COLO668 (cell line): ENCODE measurements around the gene TBC1D19.
A peak's percentile ranks its signal among the peaks of the same experiment; 100 is the strongest.

ENCODE experiments used
- DNase-seq: peaks from one replicate; lab custom pipeline; 2025; ENCODE audit not compliant: unreplicated experiment; lab: John Stamatoyannopoulos, UW

TBC1D19 gene

DNA sequence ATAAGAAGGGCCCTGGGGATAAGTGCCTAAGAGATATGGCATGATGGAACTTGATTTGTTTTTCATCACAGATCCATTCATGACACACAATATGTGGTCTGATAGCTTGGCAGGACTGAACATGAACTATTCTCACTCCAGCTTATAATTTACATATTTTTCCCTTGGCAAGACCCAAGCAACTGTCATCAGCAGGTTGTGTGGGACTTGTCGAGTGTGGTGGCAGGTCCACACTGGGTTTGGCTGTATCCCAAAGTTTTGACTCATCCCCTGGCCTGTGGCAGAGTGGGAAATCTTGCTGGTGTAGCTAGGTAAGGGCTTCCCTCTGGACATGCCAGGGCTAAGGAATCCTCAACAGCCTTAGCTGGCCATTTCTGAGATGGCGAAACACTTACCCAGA, 195.8 kb downstream of the TBC1D19 start:
- no peak for DNase-seq

DNA sequence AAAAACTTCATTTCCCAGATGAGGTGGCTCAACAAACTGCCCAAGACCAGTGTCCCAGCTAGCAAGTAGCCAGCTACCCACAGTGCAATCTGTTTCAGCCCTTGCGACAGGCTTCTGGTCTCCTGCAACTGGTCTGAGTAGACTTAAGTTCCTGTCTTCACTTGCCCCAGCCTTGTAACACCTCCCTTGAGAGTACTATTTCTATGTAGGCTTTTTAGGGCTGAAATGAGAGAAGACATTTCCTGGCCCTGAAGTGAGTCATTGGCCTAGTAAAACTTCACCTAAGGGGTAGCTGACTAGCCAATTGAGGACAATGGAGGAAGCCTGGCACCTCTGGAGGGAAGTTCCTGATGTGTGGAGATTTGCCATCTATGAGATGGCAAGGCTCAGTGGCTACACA, 196.7 kb downstream of the TBC1D19 start:
- no peak for DNase-seq

DNA sequence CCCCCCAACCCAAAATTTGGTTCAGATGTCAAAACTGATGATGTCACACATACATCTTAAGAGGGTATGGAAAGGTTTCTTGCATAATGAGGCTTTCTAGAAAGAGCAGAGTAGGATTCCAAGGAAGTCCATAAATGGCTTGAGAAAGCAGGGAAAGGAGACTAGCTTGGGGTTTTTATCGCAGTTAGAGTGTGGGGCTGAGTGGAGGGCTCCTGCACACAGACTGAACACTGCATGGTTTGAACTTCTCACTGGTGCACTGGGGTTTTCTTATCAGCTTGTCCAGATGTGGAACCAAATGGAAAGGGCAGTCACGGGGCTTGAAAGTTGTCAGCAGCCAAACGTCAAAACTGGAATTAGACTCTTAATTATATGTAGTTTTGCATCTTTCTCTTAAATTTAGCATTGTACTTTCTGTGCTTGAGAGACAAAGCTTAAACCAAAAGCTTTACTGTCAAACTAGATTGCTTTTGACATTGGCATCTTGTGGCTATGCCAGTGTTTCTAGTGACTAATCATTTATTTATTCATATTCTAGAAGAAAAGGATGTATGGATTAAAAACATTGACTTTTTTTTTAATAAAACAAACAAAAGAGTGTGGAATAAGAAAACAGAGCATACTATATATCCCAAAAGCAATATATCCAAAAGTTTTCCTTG, 198.4 kb downstream of the TBC1D19 start:
- DNase-seq = no peak

DNA sequence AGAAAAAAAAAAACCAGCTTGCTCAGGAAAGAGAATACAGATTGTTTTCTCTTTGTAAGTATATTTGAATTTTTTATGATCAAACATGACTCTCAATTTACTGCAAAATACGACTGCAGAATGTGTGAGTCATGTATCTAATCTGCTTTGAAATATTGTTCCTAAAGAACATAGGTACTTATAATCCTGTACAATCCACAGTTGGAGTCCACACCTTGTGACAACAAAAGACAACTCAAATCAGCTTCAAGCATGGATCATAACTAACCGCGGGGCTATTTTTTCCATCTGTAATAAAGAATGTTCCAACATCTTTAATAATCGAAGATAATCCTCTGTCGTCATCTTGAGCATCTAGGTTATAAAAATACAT, 198.9 kb downstream of the TBC1D19 start:
- DNase-seq = no peak

DNA sequence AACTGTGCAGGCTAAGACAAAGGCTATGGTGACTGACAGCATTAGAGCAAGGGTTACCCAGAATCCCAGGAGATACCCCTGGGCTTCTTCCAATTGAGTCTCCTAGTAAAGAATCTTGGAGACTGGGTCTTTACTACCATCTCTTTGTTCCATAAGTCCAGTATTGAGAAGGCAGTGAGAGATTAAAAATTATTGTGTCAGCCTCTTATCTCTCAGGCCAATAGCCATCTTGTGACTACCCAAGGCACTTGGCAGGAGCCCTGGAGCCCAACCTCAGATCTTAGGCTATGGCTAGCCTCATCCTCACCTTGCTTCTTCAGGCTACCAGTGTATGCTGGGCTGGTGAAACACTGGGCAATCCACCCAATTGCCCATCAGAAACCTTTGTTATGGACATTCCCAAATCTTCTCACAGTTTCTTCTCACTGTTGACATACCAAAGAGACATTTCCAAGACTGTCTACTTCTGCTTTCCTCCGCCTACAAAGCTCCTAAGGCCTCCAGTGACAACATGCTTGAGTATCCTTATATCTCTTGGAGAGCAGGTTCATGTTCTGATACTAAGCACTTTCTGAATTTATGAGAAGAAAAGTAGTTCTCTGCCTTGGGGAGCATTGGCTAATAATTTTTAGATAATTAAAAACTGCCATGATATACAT, 200.5 kb downstream of the TBC1D19 start:
- no peak for DNase-seq

DNA sequence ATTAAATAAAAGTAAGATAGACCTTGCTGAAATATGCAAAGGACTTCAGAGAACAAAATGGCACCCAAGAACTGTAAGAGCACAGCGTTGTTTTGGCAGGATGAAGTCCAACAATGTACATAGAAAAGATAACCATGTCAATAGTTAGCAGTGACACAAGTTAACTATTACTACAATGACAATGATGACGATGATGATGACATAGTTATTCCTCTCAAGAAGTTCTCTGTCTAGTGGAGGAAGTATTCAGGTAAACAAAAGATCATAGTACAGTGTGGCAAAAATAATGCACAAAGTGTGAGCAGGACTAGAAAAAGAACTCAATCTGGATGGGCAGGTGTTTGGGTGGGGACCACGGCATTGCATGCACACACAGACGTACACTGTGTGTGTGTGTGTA, 201.4 kb downstream of the TBC1D19 start:
- no peak for DNase-seq

DNA sequence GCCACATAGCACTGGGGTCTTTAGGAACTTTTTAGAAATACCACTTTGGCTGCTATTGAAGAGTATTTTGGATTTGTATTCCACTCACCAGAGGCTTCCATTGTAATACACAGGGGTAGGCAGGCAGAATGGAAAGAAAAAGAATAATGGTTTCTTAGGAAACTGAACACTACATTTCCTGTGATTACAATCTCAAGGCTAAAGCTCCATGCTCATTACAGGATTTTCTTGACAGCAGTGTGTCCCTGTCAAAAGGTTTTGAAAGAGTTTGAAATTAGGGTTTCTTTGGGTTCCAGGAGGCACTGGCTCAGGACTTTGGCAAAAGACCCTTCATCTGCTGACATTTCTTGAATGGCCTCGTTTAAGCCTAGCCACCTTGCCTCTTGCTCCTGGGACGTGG, 201.9 kb downstream of the TBC1D19 start:
- no peak for DNase-seq

DNA sequence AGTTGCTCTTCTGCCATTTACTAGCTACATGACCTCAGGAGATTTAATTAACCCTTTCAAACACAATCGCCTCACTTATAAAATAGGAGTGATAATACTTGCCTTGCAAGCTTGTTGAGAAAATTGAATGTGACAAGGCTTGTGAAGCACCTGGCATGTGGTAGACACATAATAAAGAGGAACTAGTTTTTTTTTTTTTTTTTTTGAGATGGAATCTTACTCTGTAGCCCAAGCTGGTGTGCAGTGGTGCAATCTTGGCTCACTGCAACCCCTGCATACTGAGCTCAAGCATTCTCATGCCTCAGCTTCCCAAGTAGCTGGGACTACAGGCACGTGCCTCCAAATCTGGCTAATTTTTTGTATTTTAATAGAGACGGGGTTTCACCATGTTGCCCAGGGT, 203.0 kb downstream of the TBC1D19 start:
- no peak for DNase-seq

DNA sequence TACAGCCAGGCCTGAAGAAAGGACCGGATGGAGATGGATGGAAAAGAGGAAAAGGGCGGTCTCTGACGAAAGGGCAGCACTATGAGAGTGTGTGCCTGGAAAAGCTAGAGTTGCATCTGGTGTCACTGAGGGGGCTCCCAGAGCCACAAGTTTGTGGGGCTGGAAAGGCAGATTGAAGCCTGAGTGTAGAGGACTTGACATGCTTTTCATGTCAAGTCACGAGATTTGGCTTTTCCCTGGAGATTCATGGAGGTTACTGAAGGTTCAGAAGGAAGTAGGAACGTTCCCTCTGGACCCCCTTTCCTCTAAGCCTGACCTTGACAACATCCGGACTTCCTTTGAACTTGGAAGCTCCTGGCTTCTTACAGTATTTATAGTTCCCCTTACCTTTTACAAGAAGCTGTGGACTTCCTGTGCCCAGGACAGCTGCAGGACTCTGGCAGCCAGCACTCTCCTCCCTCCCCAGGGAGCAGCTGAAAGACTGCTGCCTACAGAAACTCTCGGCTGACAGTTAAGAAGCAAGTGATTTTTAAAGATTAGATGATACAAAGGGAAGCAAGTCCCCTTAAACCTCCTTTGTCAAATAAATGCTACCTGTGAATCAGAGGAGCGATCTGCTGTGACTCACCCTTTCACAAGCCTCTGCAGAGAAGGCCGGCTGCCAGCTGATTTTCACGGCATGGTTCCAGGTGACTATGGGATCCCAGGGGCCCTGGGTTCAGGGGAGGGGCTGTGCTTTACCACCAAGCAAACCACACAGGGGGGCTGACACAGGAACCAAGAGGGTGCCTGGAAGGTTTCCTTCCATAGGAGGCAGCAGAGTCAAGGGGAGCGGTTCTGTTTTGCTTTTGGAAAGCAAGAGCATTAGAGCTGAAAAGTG, 203.8 kb downstream of the TBC1D19 start:
- DNase-seq = peak; percentile 7

DNA sequence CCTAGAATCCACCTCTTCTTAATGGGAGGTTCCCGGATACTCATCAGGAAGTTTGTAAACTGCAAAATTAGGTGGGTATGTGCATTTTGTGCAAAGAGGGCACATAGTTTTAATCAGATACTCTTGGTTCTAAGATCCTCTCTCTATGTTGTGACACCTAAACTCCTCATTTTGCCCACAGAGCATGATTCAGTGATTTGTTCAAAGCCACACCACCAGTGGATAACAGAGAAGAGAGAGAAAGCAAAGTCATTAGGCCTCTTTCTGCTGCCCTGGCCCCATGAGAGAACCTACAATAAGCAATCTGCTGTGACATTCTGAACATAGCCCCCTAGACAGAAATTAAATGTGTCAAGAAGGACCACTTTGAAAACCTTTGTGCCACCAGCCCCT, 204.5 kb downstream of the TBC1D19 start:
- no peak for DNase-seq

DNA sequence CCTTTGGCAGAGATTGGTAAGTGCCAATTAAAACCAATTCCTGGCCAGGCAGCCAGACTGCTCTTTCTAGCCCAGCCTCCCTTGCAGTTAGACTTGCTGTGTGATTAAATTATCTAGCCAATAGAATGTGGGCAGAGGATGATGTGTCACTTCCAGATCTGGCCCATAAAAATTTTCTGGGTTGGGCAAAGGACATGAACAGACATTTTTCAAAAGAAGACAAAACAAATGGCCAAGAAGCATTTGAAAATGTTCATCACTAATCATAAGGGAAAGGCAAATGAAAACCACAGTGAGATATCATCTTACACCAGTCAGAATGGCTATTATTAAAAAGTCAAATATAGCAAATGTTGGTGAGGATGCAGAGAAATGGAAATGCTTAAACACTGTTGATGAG, 205.3 kb downstream of the TBC1D19 start:
- DNase-seq = no peak

DNA sequence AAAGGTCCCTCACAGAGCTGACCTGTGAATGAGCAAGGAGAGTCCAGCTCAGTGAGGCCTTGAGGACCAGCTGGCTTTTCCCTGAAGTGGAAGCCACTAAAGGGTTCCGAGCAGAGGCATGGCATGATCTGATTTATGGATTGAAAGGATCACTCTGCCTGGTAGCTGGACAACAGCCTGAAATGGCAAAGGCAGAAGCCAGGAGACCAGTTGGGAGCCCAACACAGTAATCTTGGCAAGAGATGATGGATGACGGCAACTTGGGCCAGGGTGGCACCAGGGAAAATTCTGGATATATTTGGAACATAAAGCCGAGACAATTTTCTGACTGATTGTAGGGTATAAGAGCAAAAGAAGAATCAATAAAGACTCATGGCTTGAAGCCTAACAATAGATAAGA, 207.5 kb downstream of the TBC1D19 start:
- no peak for DNase-seq

DNA sequence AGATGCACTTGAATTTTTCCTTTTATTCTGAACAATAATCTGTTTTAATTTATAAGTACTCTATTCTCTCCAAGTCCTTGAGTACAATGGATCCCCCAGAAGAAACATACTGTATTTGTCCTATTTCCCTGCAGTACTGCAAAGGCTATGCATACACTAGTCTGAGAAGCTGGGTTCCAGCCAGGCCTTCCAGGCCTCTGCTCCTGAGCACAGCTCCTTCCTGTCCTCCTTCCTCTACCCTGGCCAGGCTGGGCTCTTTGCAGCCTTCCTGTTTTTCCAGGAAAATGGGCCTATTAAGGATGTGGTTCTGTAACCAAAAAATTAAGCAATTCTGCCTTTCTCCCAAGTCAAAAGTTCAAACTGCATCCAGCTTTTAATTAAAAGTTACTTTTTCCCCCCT, 208.8 kb downstream of the TBC1D19 start:
- no peak for DNase-seq

DNA sequence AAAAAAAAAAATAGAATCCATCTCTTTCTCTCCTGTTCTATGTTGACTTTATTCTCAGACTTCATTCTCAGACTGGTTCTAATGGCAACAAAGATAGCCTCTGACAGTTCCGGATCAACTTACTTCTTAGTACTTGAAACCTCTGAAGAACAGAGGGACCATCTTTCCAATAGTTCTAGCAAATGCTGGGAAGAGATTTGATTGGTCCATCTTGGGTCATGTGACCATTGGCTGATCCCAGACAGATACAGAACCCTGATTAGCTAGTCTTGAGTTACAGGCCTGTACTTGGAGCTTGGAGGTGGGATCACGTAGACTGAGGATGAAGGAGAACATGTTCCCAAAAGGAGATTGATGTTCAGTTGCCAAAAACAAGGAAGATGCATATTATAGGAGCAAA, 209.9 kb downstream of the TBC1D19 start:
- no peak for DNase-seq

DNA sequence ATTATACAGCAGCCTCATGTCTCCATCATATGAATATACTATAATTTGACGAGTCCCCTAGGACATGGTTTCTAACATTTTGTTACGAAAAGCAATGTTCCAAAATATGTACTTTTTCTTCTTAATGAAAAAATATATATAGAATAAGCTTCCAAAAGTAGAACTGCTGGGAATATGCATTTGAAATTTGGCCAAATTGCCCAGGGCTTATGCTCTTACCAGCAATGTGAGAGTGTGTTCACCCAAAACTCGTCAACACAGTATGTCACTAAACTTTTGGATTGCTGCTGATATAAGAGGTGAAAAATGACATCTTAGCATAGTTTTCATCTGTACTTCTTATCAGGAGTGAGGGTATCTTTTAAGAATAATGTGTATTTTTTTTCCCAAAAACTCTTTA, 212.2 kb downstream of the TBC1D19 start:
- DNase-seq = no peak

DNA sequence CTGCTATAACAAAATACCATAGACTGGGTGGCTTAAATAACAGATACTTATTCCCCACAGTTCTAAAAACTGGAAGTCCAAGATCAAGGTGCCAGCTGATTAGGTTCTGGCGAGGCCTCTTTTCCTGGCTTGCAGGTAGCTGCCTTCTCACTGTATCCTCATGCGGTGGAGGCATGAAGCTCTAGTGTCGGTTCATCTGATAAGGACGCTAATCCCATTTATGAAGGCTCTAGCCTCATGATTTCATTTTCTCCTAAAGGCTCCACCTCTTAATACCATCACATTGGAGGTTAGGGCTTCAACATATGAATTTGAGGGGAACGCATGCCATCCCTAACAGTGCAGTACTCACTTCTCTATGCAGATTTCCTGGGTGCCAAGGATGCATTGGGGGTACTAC, 218.9 kb downstream of the TBC1D19 start:
- no peak for DNase-seq

DNA sequence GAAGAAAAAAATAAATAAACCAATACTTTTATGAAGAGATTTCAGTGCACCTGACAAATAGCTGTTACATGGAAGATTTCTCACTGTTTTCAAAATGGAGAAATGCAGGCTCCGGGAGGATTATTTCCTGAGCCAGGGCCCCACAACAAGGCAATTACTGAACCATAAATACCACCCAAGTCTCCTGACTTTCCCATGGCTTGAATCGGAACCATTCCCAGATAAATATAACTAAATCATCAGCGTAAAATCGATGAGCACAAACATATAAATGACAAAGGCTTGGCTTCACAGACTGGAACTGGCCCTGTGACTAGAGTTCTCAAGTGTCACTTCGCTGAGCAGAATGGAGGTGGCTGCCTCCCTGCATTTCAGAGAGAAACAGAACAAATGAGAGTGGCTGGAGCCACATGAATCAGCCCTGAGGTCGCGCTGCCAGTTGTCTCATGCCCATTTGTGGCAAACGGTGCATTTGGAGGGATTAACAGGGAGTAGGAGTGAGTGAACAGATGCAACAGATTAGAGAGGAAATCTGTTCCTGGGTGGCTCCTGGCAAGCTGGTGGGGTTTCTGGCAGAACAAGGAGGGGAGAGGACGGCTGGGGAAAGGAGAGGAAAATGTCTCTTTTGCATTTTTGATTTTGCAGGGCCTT, 219.5 kb downstream of the TBC1D19 start:
- DNase-seq = no peak

DNA sequence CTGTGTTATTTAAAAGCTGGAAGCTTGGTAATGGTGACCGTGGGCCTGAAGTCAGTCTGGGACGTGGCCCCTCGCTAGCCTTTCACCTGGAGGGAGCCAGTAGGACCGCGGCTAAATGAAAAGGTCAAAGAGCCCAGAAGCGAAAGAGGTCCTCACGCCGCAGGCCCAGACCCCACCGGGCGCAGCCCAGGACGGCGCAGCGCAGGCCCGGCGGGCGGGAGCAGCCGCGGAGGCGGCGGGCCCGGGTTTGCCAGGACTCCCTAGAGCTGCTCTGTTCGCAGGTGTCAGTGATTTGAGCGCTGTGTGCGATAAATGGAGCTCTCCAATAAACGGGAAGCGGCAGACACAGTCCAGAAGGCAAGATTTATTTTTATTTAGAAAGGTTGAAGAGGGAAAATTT, 220.6 kb downstream of the TBC1D19 start:
- no peak for DNase-seq

DNA sequence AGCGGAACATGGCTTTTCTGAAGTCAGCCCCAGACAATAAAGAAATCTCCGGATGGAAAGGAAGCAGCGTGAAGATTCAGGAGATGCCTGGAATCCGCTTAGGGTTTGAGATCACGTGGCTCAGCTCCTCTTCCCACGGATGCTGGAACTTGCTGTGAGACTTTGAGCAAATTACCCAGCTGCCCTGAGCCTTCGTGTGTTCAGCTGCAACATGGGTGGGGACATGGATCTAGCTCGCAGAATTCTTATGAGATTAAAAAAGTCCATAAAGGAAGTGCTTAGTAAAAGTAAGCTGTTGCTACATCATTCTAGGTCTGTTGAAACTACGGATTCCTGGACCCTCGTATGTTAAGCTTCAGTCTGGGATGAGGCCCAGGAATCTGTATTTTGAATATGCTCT, 221.0 kb downstream of the TBC1D19 start:
- DNase-seq = no peak
